ENCODE data around the gene CHMP6. TPM values are rescaled to one million over a fixed set of nuclear protein-coding genes. Genes with fewer than 3 reads are reported as not detected.

CHMP6 gene
- total RNA-seq, 2 experiments from 2014 or later: 7.9 to 23.8 TPM

DNA sequence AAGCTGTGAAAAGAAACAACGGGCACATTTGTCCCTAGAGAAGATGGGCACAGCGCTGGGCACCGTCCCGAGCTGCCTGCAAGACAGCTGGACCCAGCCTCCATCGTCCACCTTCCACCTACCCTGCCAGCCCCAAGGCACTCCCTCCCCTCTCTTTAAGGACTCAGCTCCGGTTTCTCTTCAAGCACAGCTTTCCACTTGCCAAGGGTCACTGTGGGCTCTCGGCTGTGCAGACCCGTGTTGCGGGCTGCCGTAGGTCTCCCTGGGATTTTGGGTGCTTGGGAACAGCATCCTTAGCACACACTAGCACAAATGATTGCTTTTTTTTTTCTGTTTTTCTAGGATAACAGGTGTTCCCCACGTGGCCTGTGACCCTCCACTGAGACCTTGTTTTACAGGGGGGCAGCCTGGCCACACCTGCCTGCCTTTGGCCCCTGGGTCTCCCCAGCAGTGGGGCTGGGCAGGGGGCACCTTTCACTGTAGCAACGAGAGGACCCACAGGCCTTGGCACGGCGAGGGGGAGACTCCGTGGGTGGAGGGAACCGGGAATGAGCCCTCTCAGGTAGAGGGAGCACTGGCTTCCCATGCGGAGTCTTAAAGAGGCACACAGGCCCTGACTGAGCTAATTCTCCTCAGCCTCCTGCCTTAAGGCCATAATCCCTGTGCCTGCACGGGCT, 1.4 kb downstream of the CHMP6 start:
- Histone ChIP-seq H3K79me2 (ENCODE audit: insufficient read depth, low read depth, low read length) (no peaks in the 10 kb centered on the region), H3K36me3 (ENCODE audit: insufficient read depth, low read length) (no peaks in the 10 kb centered on the region), H3K27ac (ENCODE audit: low read depth, low read length, poor library complexity, severe bottlenecking) (no peak overlapping the region), H3K4me3 (ENCODE audit: low read depth, low read length, poor library complexity, severe bottlenecking) (no peak overlapping the region), H2AFZ (ENCODE audit: low read length) (no peak overlapping the region), H3K9me3 (ENCODE audit: low read length) (no peaks in the 10 kb centered on the region), H3K4me2 (ENCODE audit: low read length) (peak overlapping the region; percentile 68), H4K20me1 (ENCODE audit: insufficient read depth, low read length) (no peaks in the 10 kb centered on the region), H3K4me1 (ENCODE audit: insufficient read depth, low read length, poor library complexity, severe bottlenecking) (no peaks in the 10 kb centered on the region), H3K9me2 (ENCODE audit: insufficient read depth, low read length) (no peaks in the 10 kb centered on the region)
- intact Hi-C loops (cut with micrococcal nuclease; ENCODE audit: unreplicated experiment): no loop called here
- POLR2A ChIA-PET: no interaction called here
- TF ChIP-seq EZH2phosphoT487 (IDR thresholded peaks at IDR 0.05; ENCODE audit: borderline replicate concordance, low read depth, low read length): no peak
- TF ChIP-seq, protein P1, sequence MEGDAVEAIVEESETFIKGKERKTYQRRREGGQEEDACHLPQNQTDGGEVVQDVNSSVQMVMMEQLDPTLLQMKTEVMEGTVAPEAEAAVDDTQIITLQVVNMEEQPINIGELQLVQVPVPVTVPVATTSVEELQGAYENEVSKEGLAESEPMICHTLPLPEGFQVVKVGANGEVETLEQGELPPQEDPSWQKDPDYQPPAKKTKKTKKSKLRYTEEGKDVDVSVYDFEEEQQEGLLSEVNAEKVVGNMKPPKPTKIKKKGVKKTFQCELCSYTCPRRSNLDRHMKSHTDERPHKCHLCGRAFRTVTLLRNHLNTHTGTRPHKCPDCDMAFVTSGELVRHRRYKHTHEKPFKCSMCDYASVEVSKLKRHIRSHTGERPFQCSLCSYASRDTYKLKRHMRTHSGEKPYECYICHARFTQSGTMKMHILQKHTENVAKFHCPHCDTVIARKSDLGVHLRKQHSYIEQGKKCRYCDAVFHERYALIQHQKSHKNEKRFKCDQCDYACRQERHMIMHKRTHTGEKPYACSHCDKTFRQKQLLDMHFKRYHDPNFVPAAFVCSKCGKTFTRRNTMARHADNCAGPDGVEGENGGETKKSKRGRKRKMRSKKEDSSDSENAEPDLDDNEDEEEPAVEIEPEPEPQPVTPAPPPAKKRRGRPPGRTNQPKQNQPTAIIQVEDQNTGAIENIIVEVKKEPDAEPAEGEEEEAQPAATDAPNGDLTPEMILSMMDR (conservative IDR thresholded peaks at IDR 0.05; ENCODE audit: low read length): no peak
- TSS peak; percentile 73 for BruUV-seq (replicated peaks)
- DNase-seq (ENCODE audit: low spot score): no peak
- CTCF ChIA-PET (ENCODE audit: unreplicated experiment): no interaction called here

DNA sequence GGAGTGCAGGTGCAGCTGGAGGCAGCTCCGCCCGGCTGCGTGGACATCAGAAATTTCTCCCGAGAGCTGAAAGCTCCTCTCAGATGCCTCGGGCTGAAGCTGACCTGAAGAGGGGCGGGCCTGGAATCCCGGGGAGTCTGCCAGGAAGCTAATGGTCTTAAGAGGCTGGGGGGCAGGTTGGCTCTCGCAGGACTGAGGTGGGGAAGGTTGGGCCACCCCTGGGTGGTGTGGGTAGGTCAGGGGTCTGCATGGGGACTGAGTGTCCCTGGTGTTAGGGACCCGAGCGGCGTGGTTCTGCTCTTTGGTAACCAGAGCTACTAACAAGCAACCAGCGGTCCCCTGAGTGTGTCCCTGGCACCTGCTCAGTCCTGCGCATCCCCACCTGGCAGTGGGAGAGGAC, 3.5 kb downstream of the CHMP6 start:
- Histone ChIP-seq H2AFZ (ENCODE audit: low read length) (no peak overlapping the region), H3K27ac (ENCODE audit: low read depth, low read length, poor library complexity, severe bottlenecking) (no peak overlapping the region), H3K79me2 (ENCODE audit: insufficient read depth, low read depth, low read length) (no peaks in the 10 kb centered on the region), H3K4me2 (ENCODE audit: low read length) (no peak overlapping the region), H3K4me1 (ENCODE audit: insufficient read depth, low read length, poor library complexity, severe bottlenecking) (no peaks in the 10 kb centered on the region), H4K20me1 (ENCODE audit: insufficient read depth, low read length) (no peaks in the 10 kb centered on the region), H3K9me3 (ENCODE audit: low read length) (no peaks in the 10 kb centered on the region), H3K9me2 (ENCODE audit: insufficient read depth, low read length) (no peaks in the 10 kb centered on the region), H3K36me3 (ENCODE audit: insufficient read depth, low read length) (no peaks in the 10 kb centered on the region), H3K4me3 (ENCODE audit: low read depth, low read length, poor library complexity, severe bottlenecking) (no peak overlapping the region)
- POLR2A ChIA-PET: no interaction called here
- CTCF ChIA-PET (ENCODE audit: unreplicated experiment): no interaction called here
- BruUV-seq (replicated peaks): no TSS peak
- TF ChIP-seq, protein P1 (conservative IDR thresholded peaks at IDR 0.05; ENCODE audit: low read length): no peak
- TF ChIP-seq EZH2phosphoT487 (IDR thresholded peaks at IDR 0.05; ENCODE audit: borderline replicate concordance, low read depth, low read length): no peak
- intact Hi-C loops (cut with micrococcal nuclease; ENCODE audit: unreplicated experiment): no loop called here
- DNase-seq (ENCODE audit: low spot score): no peak

DNA sequence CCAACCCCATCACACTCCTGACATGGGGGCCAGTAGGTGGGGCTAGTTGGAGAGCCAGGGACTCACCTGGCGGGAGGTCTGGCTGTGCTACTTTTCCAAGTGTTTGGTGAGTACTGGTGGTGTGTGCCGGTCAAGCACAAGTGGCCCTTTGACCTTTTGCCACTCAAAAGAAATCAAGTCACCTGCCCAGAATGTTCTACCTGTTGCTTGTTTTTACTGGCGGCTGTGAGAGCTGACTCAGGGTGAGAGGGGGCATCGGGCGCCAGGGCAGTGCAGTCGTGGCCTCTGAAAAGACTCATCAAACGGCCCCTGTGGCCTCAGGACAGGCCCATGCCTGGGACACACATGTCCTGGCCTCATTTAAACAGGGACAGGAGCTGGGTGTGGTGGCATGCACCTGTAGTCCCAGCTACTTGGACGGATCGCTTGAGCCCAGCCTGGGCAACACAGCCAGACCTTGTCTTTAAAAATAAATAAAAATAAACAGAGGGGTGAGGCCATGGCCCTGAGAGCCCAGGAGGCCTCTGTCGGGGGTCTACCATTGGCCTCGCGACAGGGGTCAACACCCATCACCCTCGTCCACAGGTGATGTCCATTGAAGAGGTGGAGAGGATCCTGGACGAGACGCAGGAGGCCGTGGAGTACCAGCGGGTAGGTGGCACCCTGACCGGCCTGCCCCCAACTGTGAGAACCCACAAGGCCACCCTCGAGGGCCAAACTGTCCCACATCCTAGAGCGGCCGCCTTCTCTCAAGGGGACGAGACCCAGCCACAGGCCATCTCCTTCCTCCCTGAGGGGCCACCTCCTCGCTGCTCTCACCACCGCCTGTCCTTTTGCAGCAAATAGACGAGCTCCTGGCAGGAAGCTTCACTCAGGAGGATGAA, 5.0 kb downstream of the CHMP6 start:
- intact Hi-C loops (cut with micrococcal nuclease; ENCODE audit: unreplicated experiment): no loop called here
- Histone ChIP-seq H3K4me1 (ENCODE audit: insufficient read depth, low read length, poor library complexity, severe bottlenecking) (no peaks in the 10 kb centered on the region), H4K20me1 (ENCODE audit: insufficient read depth, low read length) (no peaks in the 10 kb centered on the region), H3K9me3 (ENCODE audit: low read length) (no peaks in the 10 kb centered on the region), H3K4me2 (ENCODE audit: low read length) (no peak overlapping the region), H3K36me3 (ENCODE audit: insufficient read depth, low read length) (no peaks in the 10 kb centered on the region), H3K4me3 (ENCODE audit: low read depth, low read length, poor library complexity, severe bottlenecking) (no peak overlapping the region), H3K79me2 (ENCODE audit: insufficient read depth, low read depth, low read length) (no peaks in the 10 kb centered on the region), H2AFZ (ENCODE audit: low read length) (no peak overlapping the region), H3K9me2 (ENCODE audit: insufficient read depth, low read length) (no peaks in the 10 kb centered on the region), H3K27ac (ENCODE audit: low read depth, low read length, poor library complexity, severe bottlenecking) (no peak overlapping the region)
- ChIA-PET CTCF (ENCODE audit: unreplicated experiment) (no interaction called here), POLR2A (no interaction called here)
- no TSS peak for BruUV-seq (replicated peaks)
- TF ChIP-seq EZH2phosphoT487 (IDR thresholded peaks at IDR 0.05; ENCODE audit: borderline replicate concordance, low read depth, low read length): no peak
- TF ChIP-seq, protein P1 (conservative IDR thresholded peaks at IDR 0.05; ENCODE audit: low read length): 0 out of 2 replicates have a peak, but pooled peaks have one; percentile 6
- DNase-seq (ENCODE audit: low spot score): no peak

Measured in OCI-LY7 (cell line).